HG02884 (cell line): ENCODE results near the gene ZGPAT.

Source experiments
- ATAC-seq: cut with Tn5 transposase; IDR thresholded peaks from one replicate; pipeline ENCODE4 v1.9.1; 2021; ENCODE audit warnings: mild to moderate bottlenecking, moderate library complexity; ENCODE audit not compliant: unreplicated experiment

The ZGPAT gene

DNA sequence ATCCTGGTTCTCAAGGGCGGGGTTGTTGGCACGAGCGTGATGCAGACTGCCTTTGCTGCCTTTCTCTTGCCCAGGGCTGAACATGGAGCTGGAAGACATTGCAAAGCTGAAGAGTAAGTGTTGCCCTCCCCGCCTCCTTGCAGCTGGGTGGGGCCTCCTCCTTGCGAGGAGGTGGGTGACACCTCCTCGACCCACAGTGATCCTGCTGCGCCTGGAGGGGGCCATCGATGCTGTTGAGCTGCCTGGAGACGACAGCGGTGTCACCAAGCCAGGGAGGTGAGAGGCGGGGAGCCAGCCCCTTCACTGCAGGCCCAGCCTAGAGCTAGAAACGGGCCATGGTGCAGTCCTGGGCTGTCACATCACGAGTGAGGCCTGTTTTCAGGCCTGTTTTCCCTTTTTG lies 29.8 kb upstream of the ZGPAT start:
- ATAC-seq: no peak

DNA sequence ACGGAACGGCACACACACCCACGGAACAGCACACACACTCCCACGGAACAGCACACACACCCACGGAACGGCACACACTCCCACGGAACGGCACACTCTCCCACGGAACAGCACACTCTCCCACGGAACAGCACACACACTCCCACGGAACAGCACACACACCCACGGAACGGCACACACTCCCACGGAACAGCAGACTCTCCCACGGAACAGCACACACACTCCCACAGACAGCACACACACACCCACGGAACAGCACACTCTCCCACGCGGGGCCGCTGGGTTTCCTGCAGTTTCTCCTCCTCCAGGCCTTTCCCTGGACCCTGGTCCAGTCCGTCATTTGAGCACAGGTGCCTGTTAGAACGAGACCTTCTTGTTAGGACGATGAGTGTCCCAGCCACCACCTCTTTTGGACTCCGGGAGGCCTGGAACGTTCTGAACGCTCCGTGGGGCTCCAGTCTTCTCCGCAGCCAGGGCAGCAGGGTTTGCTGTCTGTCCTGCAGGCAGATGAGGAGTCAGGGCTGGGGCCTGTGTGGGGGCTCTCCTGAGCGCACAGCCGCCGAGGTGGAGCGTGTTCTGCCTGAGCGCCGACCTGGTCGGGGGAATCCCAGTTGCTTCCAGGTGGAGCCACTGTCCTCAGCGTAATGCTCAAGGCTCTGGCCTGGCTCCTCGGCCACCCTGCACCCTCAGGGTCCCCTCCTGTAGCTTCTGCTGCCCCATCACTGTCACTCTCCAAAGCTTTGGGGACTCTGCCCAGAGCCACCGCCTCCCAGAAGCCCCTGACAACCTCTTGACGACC lies 29.0 kb upstream of the ZGPAT start:
- no peak for ATAC-seq

DNA sequence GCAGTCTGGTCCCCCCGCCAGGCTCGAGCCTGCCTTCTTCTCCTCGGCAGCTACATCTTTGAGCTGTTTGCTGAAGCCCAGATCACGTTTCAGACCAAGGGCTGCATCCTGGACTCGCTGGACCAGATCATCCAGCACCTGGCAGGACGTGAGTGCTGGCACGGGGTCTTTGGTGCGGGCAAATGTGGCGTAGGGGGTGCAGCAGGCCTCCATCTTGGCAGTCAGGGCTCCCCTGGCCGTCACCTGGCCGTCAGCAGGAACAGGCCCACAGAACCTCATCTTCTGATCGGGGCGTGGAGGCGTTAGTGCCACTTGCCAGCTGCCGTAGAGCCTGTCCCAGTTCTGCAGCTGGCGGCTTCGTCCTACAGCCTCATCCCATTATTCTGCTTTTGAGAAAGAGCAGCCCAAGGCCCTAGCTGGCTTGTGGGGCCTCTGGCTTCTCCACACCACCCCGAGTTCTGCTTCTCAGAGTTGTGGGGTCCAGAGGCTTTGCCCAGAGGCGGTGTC lies 28.0 kb upstream of the ZGPAT start:
- ATAC-seq: no peak

DNA sequence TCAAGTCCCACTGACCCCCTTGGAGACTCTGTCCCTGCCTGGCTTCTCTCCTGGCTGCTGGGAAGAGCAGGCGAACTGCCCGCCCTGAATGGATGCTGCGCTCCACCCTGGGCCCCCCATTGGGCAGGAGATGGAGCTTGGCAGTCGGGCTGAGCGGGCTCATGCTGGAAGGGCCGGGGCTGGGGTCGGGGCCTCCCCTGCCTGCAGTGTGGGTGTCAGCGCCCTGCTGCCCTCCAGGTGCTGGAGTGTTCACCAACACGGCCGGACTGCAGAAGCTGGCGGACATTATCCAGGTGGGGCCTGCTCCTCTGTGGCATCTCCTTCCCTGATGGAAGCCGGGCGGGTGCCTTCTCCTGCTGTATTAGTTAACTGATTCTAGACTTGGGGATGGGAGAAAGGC lies 27.4 kb upstream of the ZGPAT start:
- ATAC-seq: no peak

DNA sequence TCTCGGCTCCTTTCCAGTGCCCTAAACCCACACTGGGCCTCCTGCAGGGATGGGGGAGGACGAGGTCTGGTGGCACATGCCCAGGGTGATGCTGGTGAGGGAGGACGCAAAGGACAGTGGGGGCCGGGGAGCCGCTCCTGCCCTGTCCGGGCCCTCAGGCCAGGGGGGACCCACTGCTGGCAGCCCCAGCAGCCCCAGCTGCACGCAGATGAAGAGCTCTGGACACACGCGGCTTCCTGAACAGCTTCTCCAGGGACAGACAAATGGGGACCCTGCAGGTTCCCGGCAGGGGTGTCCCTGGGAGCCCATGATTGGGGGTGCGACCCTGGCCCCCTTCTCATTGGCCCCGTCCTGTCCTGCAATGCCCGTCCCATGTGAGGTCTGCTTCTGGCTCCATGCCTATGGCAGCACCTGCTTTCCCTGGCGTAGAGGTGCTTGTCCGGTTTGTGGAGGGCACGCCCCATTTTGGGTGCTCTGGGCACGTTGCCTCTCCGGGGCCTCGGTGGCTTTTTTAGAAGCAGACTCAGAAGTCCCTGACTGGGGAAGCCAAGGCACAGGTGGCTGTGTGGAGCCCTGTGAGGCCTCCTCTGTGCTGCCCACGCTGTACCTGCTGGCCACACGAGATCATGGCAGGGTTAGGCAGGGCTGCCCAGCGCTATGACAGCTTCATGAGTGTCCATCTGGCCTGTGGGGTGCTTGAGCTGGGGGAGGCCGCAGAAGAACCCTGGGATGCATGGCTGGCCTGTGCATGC lies 26.8 kb upstream of the ZGPAT start:
- ATAC-seq: no peak

DNA sequence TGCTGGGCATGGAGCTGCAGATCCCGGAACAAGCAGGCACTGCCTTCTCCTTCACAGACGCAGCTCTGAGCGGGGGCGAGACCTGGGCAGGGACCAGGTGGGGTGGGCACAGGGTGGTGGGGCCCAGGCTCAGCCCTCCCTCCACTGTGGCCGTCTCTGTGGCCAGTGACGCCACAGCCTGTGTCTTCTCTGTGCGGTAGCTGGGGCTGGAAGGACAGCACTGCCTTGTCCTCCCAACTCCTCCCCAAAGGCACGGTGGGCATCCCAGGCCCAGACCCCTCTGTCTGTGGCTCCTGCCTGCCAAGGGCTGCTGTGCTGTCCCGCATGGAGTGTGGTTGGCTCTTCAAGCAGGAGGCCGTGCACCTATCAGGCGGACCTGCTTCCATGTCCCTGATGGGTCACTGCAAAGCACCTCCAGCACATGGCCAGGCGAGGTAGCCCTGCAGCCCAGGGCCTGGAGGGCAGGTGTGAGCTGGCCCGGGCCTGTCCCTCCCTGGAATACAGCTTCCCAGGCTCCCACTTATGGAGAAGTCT lies 26.2 kb upstream of the ZGPAT start:
- no peak for ATAC-seq

DNA sequence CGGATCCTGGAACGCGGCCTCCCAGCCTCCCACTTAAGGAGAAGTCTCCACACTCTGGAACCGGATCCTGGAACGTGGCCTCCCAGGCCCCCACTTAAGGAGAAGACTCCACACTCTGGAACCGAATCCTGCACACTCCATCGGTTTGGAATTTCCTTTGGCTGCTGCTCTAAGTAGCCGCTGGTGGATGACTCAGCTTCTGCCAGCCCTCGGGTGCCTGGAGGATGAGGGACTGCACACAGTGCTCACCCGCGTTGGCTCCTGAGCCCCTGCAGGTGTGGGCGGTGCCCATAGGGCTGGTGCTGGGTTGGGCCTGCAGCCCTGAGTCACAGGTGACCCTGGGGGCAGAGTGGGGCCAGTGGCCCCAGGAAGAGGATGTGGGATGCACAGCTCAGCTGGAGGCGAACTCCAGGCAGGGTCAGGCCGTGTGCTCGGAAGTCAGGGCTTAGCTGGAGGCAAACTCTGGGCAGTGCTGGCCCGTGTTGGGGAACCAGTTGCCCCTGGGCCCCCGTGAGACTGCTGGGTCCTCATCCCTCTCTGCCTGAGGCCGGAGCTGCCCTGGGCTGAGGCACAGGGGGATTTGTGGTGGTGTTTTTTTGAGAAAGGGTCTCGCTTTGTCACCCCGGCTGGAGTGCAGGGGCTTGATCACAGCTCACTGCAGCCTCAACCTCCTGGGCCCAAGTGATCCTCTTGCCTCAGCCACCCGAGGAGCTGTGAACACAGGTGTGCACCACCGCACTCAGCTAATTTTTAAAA lies 25.3 kb upstream of the ZGPAT start:
- ATAC-seq: no peak

DNA sequence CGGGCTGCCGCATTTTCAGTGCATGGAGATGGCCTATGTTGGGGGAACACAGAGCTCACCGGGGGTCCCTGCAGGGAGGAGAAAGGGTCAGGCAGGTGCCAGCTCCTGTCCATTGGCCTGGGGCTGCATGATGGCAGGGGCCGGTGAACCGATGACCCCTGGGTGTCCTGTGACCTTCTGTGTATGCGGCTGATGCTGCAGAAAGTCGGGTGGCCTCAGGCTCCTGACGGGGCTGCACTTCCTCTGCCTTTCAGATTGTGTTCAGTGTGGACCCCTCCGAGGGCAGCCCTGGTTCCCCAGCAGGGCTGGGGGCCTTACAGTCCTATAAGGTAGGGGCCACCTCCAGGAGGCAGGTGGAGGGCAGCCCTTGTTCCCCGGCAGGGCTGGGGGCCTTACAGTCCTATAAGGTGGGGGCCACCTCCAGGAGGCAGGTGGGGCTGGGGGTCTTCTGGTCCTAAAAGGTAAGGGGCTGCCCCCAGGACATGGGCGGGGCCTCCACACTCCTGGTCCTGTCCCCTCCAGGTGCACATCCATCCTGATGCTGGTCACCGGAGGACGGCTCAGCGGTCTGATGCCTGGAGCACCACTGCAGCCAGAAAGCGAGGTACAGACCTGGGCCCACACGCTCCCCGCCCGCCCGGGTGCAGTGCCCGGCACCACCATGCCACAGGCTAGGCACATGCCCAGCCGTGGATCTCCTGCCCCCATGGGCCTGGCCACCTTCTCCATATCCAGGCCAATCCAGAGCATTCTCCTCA lies 22.4 kb upstream of the ZGPAT start:
- ATAC-seq: no peak

DNA sequence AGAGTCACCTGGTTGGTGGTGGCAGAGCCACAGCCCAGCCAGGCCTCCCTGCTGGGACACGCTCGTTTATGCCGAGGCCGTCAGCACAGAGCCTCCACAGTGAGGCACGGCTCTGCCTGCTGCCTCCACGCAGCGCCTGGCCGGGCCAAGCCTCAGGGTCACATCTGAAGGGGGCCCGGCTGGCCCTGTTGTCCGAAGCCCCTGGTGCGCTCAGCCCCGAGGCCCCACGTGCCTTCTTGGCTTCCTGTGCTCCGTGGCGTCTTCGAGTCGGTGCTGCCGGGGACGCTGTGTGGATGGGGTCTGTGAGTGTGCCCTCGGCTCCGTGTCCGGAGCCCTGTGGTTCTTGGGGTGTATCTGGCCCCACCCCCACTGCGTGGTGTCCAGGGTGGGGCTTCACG lies 21.7 kb upstream of the ZGPAT start:
- no peak for ATAC-seq

DNA sequence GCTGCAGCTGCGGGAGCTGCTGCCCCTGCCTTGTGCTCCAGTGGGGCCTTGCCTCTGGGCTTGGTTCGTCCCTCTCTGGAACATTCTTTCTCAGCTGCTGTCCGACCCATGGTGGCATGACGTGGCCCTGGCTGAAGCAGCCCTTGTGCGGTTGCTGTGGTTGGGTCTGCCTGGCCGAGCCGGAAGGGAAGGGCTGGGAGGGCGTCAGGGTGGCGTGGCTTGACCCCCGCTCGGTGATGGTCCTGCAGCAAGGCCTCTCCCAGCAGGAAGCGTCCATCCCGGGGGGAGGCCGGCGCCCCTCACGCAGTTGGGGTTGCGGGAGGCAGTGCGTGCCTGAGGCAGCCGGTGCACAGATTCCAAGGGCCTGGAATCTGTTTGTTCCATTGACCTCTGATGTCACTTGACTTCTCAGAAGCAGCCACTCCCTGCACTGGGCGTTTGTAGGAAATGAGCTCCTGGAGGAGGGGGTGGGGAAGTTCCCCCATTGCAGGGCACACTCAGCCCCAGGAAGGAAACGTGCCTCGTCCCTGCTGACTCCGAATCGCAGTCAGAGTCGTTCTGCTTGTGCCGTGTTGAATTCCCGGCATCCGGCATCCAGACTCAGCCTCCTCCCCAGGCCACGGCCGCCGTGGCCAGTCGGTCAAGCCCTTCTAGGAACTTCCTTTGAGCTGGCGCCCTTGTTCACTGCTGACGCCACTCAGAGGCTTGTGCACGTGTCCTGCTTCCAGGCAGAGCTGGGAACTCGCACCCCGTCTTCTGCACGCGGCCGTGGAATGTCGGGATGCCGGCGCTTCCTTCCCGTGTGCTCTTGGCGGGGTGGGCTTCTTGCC lies 21.1 kb upstream of the ZGPAT start:
- no peak for ATAC-seq

DNA sequence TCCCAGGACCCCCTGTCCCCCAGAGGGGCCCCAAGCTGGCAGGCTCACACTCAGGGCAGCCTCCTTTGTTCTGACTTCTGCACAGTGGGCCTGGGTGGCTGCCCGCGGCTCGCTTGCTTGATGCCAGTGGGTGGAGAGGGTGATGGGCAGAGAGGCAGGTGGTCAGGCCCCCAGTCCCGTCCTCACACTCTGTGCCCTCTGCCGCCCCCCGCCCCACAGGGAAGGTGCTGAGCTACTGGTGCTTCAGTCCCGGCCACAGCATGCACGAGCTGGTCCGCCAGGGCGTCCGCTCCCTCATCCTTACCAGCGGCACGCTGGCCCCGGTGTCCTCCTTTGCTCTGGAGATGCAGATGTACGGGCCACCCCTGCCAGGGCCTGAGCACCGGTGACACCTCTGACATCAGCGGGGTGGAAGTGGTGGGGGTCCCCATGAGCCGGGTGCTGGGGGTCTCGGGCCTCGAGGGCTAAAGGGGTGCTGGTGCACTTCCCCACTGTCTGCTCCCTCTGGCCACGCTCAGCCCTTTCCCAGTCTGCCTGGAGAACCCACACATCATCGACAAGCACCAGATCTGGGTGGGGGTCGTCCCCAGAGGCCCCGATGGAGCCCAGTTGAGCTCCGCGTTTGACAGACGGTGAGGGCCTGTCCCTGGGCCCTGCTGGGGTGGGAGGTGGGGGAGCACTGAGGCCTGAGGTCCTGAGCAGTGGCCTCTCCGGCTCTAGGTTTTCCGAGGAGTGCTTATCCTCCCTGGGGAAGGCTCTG lies 20.2 kb upstream of the ZGPAT start:
- ATAC-seq: no peak

DNA sequence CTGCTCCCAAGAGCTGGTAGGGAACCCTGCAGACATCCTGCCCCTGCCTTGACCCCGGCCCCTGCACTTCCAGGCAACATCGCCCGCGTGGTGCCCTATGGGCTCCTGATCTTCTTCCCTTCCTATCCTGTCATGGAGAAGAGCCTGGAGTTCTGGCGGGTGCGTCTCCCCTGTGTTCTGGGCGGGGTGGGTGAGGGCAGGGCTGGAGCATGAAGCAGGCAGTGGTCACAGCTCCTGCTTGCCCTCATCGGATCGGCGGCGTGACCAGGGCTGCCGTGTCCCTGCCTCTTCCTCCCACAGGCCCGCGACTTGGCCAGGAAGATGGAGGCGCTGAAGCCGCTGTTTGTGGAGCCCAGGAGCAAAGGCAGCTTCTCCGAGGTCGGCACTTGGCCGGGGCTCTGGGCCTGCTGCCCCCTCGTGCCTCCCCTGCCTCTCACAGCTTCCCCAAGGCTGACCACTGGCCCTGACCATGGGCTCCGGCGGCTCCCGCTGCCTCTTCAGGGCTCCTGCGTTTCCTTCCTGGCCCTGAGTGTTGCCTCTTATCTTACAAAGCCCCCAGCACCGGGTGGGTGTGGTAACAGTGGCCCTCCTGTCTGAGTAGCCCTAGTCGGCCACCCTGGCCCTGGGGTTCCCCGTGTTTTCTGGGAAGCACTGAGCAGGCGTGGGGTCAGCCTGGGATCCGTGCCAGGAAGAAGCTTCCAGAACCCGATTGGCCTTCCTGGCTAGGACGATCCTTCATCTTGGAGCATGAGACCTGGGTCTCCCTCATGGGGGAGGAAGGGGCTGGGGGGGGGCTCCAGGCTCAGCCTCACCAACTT lies 19.4 kb upstream of the ZGPAT start:
- no peak for ATAC-seq

DNA sequence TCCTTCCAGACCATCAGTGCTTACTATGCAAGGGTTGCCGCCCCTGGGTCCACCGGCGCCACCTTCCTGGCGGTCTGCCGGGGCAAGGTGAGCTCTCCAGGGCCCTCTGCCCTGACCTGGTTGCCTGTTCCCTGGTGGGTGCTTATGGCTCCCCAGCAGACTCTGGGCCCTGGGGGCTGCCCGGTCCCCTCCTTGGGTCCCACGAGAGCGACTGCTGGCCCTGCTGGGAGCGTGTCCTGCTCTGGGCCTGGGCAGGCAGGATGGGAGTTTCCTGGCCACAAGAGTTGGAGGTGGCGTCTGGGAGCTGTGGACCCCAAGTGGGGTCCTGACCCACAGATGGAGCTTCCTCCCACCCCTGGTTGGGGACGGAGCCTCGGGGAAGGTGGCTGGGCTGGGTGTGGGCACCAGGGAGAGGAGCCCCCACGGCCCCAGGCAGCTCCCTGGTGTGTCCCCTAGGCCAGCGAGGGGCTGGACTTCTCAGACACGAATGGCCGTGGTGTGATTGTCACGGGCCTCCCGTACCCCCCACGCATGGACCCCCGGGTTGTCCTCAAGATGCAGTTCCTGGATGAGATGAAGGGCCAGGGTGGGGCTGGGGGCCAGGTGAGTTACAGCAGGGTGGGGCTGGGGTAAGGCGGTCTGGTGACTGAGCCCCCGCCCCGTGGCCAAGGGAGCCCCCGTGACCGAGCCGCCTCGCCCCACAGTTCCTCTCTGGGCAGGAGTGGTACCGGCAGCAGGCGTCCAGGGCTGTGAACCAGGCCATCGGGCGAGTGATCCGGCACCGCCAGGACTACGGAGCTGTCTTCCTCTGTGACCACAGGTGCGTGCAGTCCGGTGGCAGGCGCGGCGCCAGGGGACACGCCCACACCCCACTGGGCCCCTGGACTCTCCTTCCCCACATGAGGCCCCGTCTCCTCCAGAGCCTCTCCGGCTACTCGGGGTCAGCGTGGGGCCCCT lies 18.5 kb upstream of the ZGPAT start:
- no peak for ATAC-seq

DNA sequence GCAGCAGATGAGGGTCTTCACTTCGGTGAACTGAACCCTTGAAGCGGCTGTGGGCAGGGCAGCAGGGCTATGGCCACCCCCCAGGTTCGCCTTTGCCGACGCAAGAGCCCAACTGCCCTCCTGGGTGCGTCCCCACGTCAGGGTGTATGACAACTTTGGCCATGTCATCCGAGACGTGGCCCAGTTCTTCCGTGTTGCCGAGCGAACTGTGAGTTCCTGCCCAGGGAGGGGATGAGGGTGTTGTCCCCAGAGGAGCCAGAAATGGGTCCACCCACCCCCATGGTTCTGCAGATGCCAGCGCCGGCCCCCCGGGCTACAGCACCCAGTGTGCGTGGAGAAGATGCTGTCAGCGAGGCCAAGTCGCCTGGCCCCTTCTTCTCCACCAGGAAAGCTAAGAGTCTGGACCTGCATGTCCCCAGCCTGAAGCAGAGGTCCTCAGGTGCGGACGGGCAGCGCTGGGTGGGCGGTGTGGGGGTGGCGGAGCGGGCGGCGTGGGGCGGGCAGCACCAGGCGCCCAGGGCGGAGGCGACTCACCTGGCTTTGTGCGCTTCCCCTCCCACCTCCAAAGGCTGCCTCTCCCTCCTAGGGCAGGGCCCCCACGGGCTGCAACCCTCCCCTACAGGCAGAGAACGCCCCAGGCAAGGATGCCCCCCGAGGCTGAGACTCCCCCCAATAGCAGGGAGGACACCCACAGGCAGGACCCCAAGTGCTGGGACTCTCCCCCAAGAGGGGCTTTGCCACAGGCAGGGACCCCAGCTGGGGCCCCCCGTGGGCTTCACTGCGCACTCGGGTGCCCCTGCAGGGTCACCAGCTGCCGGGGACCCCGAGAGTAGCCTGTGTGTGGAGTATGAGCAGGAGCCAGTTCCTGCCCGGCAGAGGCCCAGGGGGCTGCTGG lies 17.6 kb upstream of the ZGPAT start:
- ATAC-seq: no peak

DNA sequence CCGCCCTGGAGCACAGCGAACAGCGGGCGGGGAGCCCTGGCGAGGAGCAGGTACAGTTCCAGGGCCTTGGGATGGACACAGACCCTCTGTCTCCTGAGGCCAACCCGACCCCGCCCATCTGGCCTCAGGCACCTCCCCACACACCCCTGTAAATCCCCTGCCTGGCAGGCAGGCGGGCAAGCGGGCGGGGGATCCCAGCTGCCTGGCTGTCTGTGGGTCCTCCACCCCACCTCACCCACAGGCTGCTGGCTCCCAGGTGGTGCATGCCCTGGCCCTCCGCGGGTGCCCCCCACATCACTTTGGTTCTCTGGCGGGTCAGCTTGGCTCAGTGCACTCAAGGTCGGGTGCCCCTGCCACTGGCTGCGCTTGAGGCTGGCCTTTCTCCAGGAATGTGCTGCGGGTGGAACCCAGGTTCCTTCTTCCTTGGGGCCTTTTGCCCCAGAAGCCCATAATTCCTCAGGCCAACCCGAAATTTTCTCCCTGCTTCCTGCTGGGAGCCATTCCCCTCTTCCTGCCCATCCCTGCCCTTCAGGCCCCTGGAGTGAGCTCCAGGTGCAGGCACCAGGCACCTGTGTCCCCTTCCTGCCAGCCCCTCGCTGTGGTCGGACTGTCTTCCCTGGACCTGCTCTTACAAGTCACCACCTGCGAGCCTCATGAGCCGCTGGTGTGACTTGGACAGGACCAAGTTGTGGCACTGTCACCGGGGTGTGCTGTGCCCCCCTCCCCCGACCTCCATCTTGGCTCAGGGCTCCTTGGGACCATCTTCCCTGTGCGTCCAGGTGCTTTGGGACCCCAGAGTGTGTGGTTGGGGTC lies 16.7 kb upstream of the ZGPAT start:
- no peak for ATAC-seq
